Measurements from ENCODE around the gene GRK5. TPM values are rescaled to one million over a fixed set of nuclear protein-coding genes. Genes with fewer than 3 reads are reported as not detected.

GRK5 gene
- total and polyA plus RNA-seq, 2 donors = 23.8 to 27.0 TPM

- WGBS = 83% methylated on average over 6 of the region's 6 CpGs
Observed at GRCh38 chr10:119500821-119501220, 293.4 kb downstream of the GRK5 start.

GRCh38 chr10:119501690-119502089, 294.3 kb downstream of the GRK5 start:
- WGBS = 91% methylated on average over 2 of the region's 2 CpGs
- H3K27ac ChIP-seq (ENCODE audit: low read depth) = no peak overlapping the region
- DNase-seq (ENCODE audit: extremely low spot score) = no peak

More at GRCh38 chr10:119500821-119501220, 293.4 kb downstream of the GRK5 start:
- Histone ChIP-seq H3K4me3 (ENCODE audit: low read depth, low read length) (no peak overlapping the region), H3K4me1 (ENCODE audit: insufficient read depth) (no peaks in the 10 kb centered on the region), H3K36me3 (ENCODE audit: insufficient read depth) (no peaks in the 10 kb centered on the region), H3K27ac (ENCODE audit: low read depth) (no peak overlapping the region)
- no peak for DNase-seq (ENCODE audit: extremely low spot score)

GRCh38 chr10:119502209-119502608, 294.8 kb downstream of the GRK5 start:
- Histone ChIP-seq H3K4me3 (ENCODE audit: low read depth, low read length) (no peak overlapping the region), H3K27ac (ENCODE audit: low read depth) (no peak overlapping the region), H3K4me1 (ENCODE audit: insufficient read depth) (no peaks in the 10 kb centered on the region), H3K36me3 (ENCODE audit: insufficient read depth) (no peaks in the 10 kb centered on the region)
- 80% methylated on average over 12 of the region's 12 CpGs for WGBS
- DNase-seq (ENCODE audit: extremely low spot score) = no peak

More at GRCh38 chr10:119501690-119502089, 294.3 kb downstream of the GRK5 start:
- H3K4me1 ChIP-seq (ENCODE audit: insufficient read depth) = no peaks in the 10 kb centered on the region
- no peak overlapping the region for H3K4me3 ChIP-seq (ENCODE audit: low read depth, low read length)
- H3K36me3 ChIP-seq (ENCODE audit: insufficient read depth) = no peaks in the 10 kb centered on the region

GRCh38 chr10:119502618-119503155, 295.3 kb downstream of the GRK5 start:
- no peak for DNase-seq (ENCODE audit: extremely low spot score)
- 82% methylated on average over 19 of the region's 19 CpGs for WGBS
- no peaks in the 10 kb centered on the region for H3K36me3 ChIP-seq (ENCODE audit: insufficient read depth)
- H3K4me3 ChIP-seq (ENCODE audit: low read depth, low read length) = no peak overlapping the region
- H3K27ac ChIP-seq (ENCODE audit: low read depth) = no peak overlapping the region
- H3K4me1 ChIP-seq (ENCODE audit: insufficient read depth) = no peaks in the 10 kb centered on the region

GRCh38 chr10:119503821-119504220, 296.4 kb downstream of the GRK5 start:
- Histone ChIP-seq H3K36me3 (ENCODE audit: insufficient read depth) (no peaks in the 10 kb centered on the region), H3K27ac (ENCODE audit: low read depth) (no peak overlapping the region), H3K4me3 (ENCODE audit: low read depth, low read length) (no peak overlapping the region), H3K4me1 (ENCODE audit: insufficient read depth) (no peaks in the 10 kb centered on the region)
- DNase-seq (ENCODE audit: extremely low spot score) = no peak
- WGBS = 92% methylated on average over 5 of the region's 5 CpGs

- WGBS = 92% methylated on average over 10 of the region's 10 CpGs
- DNase-seq (ENCODE audit: extremely low spot score) = no peak
Observed at GRCh38 chr10:119504651-119505050, 297.3 kb downstream of the GRK5 start.

GRCh38 chr10:119505131-119505551, 297.8 kb downstream of the GRK5 start:
- Histone ChIP-seq H3K4me1 (ENCODE audit: insufficient read depth) (no peaks in the 10 kb centered on the region), H3K27ac (ENCODE audit: low read depth) (no peak overlapping the region), H3K4me3 (ENCODE audit: low read depth, low read length) (no peak overlapping the region), H3K36me3 (ENCODE audit: insufficient read depth) (no peaks in the 10 kb centered on the region)
- 24% methylated on average over 12 of the region's 12 CpGs for WGBS
- DNase-seq (ENCODE audit: extremely low spot score) = no peak

More at GRCh38 chr10:119504651-119505050, 297.3 kb downstream of the GRK5 start:
- H3K4me3 ChIP-seq (ENCODE audit: low read depth, low read length) = no peak overlapping the region
- no peaks in the 10 kb centered on the region for H3K36me3 ChIP-seq (ENCODE audit: insufficient read depth)
- H3K4me1 ChIP-seq (ENCODE audit: insufficient read depth) = no peaks in the 10 kb centered on the region
- H3K27ac ChIP-seq (ENCODE audit: low read depth) = no peak overlapping the region

Small RNAs within 50 kb of the gene (small RNA-seq; reads per million reads assigned to genes)
- not detected for gene MIR4681
- not detected for gene RN7SL749P

Other genes with a start within 250 kb of the GRK5 start
- gene NANOS1, start 177.9 kb upstream of the GRK5 start, total RNA-seq = 2.2 TPM
- gene NANOS1, start 177.9 kb upstream of the GRK5 start, polyA plus RNA-seq = 5.1 TPM
- 110 TPM for gene EIF3A, start 126.8 kb upstream of the GRK5 start, total RNA-seq
- 81.9 TPM for gene EIF3A, start 126.8 kb upstream of the GRK5 start, polyA plus RNA-seq
- gene DENND10, start 103.5 kb upstream of the GRK5 start, total RNA-seq = 45.7 TPM
- gene DENND10, start 103.5 kb upstream of the GRK5 start, polyA plus RNA-seq = 25.4 TPM
- gene SFXN4, start 41.9 kb upstream of the GRK5 start, total RNA-seq = 16.1 TPM
- 23.6 TPM for gene SFXN4, start 41.9 kb upstream of the GRK5 start, polyA plus RNA-seq
- 162 TPM for gene PRDX3, start 28.8 kb upstream of the GRK5 start, total RNA-seq
- gene PRDX3, start 28.8 kb upstream of the GRK5 start, polyA plus RNA-seq = 219 TPM